GM19397 (cell line): ENCODE measurements around the gene ATP6V0C.
"Not testable (repeated sequence)": the region's sequence is repeated elsewhere in the genome, so short reads cannot be mapped to it uniquely, and the experiment has no call there.

Experiments used
- ATAC-seq: cut with Tn5 transposase; IDR thresholded peaks from one replicate; pipeline ENCODE4 v1.9.1; 2021; ENCODE audit warnings: mild to moderate bottlenecking, moderate library complexity; ENCODE audit not compliant: unreplicated experiment

ATP6V0C gene

DNA sequence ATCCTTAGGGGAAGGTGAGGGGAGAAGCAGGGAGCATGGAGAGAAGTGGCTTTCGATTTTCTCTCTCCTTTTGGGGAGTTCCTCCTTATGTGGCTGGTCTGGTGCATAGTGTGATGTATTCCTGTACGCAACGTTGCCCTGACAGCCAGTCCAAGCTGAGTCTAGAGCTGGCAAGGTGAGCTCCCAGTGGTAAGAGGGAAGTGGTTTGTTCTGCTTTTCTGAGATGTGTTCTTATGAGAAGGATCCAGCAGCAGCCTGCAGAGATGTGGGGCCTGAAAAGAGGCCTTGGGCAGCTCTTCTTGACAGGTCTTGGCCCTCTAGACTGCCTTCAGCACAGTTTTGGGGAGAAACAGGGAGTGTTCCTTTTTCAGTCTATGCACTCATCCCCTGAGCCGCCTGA is 27.2 kb downstream of the ATP6V0C start:
- ATAC-seq = not testable (repeated sequence)

- ATAC-seq = not testable (repeated sequence)
These were observed 27.7 kb downstream of the ATP6V0C start for GRCh38 chr16:2541409-2541808.

- not testable (repeated sequence) for ATAC-seq
These were observed 30.0 kb downstream of the ATP6V0C start for GRCh38 chr16:2543771-2544170.

GRCh38 chr16:2550283-2550878 is 36.6 kb downstream of the ATP6V0C start:
- not testable (repeated sequence) for ATAC-seq

- ATAC-seq = not testable (repeated sequence)
These were observed 37.7 kb downstream of the ATP6V0C start for GRCh38 chr16:2551420-2551889.

DNA sequence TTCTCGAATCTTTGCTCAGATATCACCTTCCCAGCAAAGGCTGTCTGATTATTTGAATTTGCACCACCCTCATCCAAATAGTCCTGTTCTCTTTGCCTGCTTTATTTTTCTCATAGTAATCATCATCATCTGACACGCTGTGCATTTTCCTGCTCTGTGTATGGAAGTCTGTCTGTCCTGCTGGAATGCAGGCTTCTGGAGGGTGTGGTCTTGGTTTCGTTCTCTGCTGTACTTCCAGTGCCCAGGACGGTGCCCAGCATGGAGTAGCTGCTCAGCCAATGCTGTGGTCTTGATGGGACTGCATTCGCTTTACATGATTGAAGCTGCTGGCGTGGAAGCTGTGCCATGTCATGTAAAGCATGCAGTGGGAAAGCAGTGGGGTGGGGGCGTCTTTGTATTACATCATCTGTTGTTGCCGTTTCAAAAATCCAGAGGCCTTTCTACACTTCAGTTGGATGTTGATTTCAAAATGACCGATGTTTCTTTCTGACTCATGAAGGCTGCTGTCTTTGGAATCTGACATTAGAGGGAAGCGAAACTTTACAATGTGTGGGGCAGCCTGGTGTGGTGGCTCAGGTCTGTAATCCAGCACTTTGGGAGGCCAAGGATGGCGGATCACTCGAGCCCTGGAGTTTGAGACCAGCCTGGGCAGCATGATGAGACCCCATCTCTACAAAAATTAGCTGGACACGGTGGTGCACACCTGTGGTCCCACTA is 41.1 kb downstream of the ATP6V0C start:
- not testable (repeated sequence) for ATAC-seq

- ATAC-seq = not testable (repeated sequence)
These were observed 43.4 kb downstream of the ATP6V0C start for GRCh38 chr16:2557150-2557549.

- peak; percentile 32 for ATAC-seq
These were observed 46.5 kb downstream of the ATP6V0C start for GRCh38 chr16:2560131-2560797.

- ATAC-seq = peak; percentile 73
These were observed 47.0 kb downstream of the ATP6V0C start for GRCh38 chr16:2560798-2561133.

GRCh38 chr16:2567506-2567905 is 53.8 kb downstream of the ATP6V0C start:
- not testable (repeated sequence) for ATAC-seq

GRCh38 chr16:2568573-2568972 is 54.8 kb downstream of the ATP6V0C start:
- not testable (repeated sequence) for ATAC-seq
